Astrocyte of the spinal cord (primary cell): ENCODE data around the gene FBXL13.
"Not testable (repeated sequence)": the region's sequence is repeated elsewhere in the genome, so short reads cannot be mapped to it uniquely, and the experiment has no call there.

Experiments used
- DNase-seq: peaks from one replicate; pipeline ENCODE4 v3.0.0; 2011; ENCODE audit warnings: low read depth, low spot score
- H3K4me3 ChIP-seq: 2 replicates; pipeline ENCODE4 v1.5.1; 2011; ENCODE audit warnings: low read depth, mild to moderate bottlenecking, low read length, moderate library complexity
- CTCF ChIP-seq: IDR thresholded peaks from 2 replicates; pipeline ENCODE4 v1.5.1; 2012; ENCODE audit warnings: low read depth, mild to moderate bottlenecking, low read length, inconsistent platforms
- in situ Hi-C: cut with HindIII; loops from 2 replicates; pipeline ENCODE4 v1.10.0; 2017; ENCODE audit warnings: low sequenced_read_pairs

Gene FBXL13

GRCh38 chr7:103058122-103058521 lies 16.5 kb downstream of the FBXL13 start:
- no peak for TF ChIP-seq CTCF
- no peak overlapping the region for H3K4me3 ChIP-seq
- in situ Hi-C loops: no loop called here
- DNase-seq: no peak

- DNase-seq, in situ Hi-C loops, H3K4me3 ChIP-seq: not testable (repeated sequence)
Measured at GRCh38 chr7:103056006-103056405, 18.6 kb downstream of the FBXL13 start.

GRCh38 chr7:103051519-103051918 lies 23.1 kb downstream of the FBXL13 start:
- TF ChIP-seq CTCF: no peak
- no peak overlapping the region for H3K4me3 ChIP-seq
- in situ Hi-C loops: no loop called here
- no peak for DNase-seq

- TF ChIP-seq CTCF: no peak
- peak; percentile 32 for DNase-seq
- in situ Hi-C loops: no loop called here
- H3K4me3 ChIP-seq: no peak overlapping the region
Measured at GRCh38 chr7:103048833-103049232, 25.8 kb downstream of the FBXL13 start.

- DNase-seq, H3K4me3 ChIP-seq, in situ Hi-C loops: not testable (repeated sequence)
Measured at GRCh38 chr7:103041815-103042214, 32.8 kb downstream of the FBXL13 start.

- DNase-seq, H3K4me3 ChIP-seq, in situ Hi-C loops: not testable (repeated sequence)
Measured at GRCh38 chr7:103037823-103038739, 36.5 kb downstream of the FBXL13 start.

GRCh38 chr7:103037476-103037822 lies 37.1 kb downstream of the FBXL13 start:
- H3K4me3 ChIP-seq: no peak overlapping the region
- in situ Hi-C loops: no loop called here
- no peak for DNase-seq
- TF ChIP-seq CTCF: no peak

- DNase-seq, H3K4me3 ChIP-seq, in situ Hi-C loops: not testable (repeated sequence)
Measured at GRCh38 chr7:103034318-103034717, 40.3 kb downstream of the FBXL13 start.

GRCh38 chr7:103031781-103032180 lies 42.8 kb downstream of the FBXL13 start:
- DNase-seq: peak; percentile 13
- H3K4me3 ChIP-seq: no peak overlapping the region
- in situ Hi-C loops: no loop called here
- TF ChIP-seq CTCF: no peak
